Endometrial microvascular endothelial cells (primary cell): ENCODE measurements around the gene OXER1. TPM values are rescaled to one million over a fixed set of nuclear protein-coding genes. Genes with fewer than 3 reads are reported as not detected.

Experiments
- in situ Hi-C: cut with HindIII; loops from 2 replicates; pipeline ENCODE4 v1.10.0; 2017; ENCODE audit warnings: low sequenced_read_pairs, low pct_unique_long_range_greater_than_20kb; ENCODE audit errors: inconsistent ontology term
- total RNA-seq: library from RNA; depleted of rRNA; stranded (reverse); fragments of >200 nt; gene quantifications from one replicate; pipeline ENCODE4 v1.2.3, GENCODE V29; 2015; ENCODE audit errors: inconsistent ontology term

Gene OXER1
- total RNA-seq, 1 donor from 2014 or later = not detected

GRCh38 chr2:42722320-42723190 is 41.4 kb downstream of the OXER1 start:
- in situ Hi-C loops = no loop called here

- in situ Hi-C loops = no loop called here
Observed at GRCh38 chr2:42721898-42722297, 42.0 kb downstream of the OXER1 start.

GRCh38 chr2:42714686-42715085 is 49.2 kb downstream of the OXER1 start:
- in situ Hi-C loops = no loop called here

- in situ Hi-C loops = no loop called here
Observed at GRCh38 chr2:42713920-42714319, 50.0 kb downstream of the OXER1 start.

- in situ Hi-C loops = no loop called here
Observed at GRCh38 chr2:42712934-42713333, 51.0 kb downstream of the OXER1 start.

Other genes with a start within 250 kb of the OXER1 start
- 24.2 TPM for gene MTA3, start 195.5 kb downstream of the OXER1 start, total RNA-seq
- not detected for gene HAAO, start 28.4 kb upstream of the OXER1 start, total RNA-seq